HUES48 (cell line): ENCODE measurements around the gene ZNF565.
A peak's percentile ranks its signal among the peaks of the same experiment; 100 is the strongest.
"Not testable (repeated sequence)": the region's sequence is repeated elsewhere in the genome, so short reads cannot be mapped to it uniquely, and the experiment has no call there.

Experiments used
- H3K27ac ChIP-seq: one replicate; pipeline ENCODE4 v1.7.0; 2013; ENCODE audit warnings: low read depth, low read length, inconsistent platforms
- H3K27me3 ChIP-seq: 2 replicates; pipeline ENCODE4 v1.6.1; 2013; ENCODE audit warnings: mild to moderate bottlenecking, low read length; ENCODE audit not compliant: control insufficient read depth, insufficient read depth
- H3K36me3 ChIP-seq: 2 replicates; pipeline ENCODE4 v1.6.1; 2013; ENCODE audit warnings: low read length; ENCODE audit not compliant: control insufficient read depth, insufficient read depth
- H3K4me1 ChIP-seq: 2 replicates; pipeline ENCODE4 v1.6.1; 2013; ENCODE audit warnings: mild to moderate bottlenecking, low read length; ENCODE audit not compliant: control insufficient read depth, insufficient read depth
- H3K4me3 ChIP-seq: 2 replicates; pipeline ENCODE4 v1.5.1; 2013; ENCODE audit warnings: mild to moderate bottlenecking, low read depth, low read length
- H3K9ac ChIP-seq: 2 replicates; pipeline ENCODE4 v1.6.1; 2013; ENCODE audit warnings: mild to moderate bottlenecking, low read depth, low read length, moderate library complexity
- H3K9me3 ChIP-seq: 2 replicates; pipeline ENCODE4 v1.6.1; 2013; ENCODE audit warnings: low read length; ENCODE audit not compliant: control insufficient read depth, insufficient read depth

Gene ZNF565

DNA sequence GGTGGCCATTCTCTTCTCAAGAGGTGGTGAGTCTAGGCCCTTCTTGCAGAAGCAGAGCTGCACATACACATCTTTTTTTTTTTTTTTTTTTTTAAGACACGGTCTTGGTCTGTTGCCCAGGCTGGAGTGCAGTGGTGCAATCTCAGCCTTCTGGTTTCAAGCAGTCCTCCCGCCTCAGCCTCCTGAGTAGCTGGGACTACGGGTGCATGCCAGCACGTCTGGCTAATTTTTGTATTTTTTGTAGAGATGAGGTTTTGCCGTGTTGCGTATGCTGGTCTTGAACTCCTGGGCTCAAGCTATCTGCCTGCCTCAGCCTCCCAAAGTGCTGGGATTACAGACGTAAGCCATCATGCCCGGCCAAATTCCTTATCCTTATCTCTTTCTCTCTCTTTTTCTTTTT, 40.6 kb downstream of the ZNF565 start:
- not testable (repeated sequence) for H3K9ac ChIP-seq, H3K27me3 ChIP-seq, H3K4me3 ChIP-seq, H3K36me3 ChIP-seq, H3K27ac ChIP-seq, H3K4me1 ChIP-seq, H3K9me3 ChIP-seq

DNA sequence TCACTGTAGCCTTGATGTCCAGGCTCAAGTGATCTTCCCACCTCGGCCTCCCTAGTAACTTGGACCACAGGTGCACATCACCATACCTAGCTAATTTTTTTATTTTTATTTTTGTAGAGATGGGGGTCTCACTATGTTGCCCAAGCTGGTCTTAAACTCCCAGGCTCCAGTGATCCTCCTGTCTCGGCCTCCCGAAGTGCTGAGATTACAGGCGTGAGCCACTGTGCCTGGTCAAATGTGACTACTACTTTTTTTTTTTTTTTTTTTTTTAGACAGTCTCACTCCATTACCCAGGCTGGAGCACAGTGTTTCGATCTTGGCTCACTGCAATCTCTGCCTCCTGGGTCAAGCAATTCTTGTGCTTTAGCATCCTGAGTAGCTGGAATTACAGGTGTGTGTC, 41.6 kb downstream of the ZNF565 start:
- no peak overlapping the region for H3K9ac ChIP-seq
- no peaks in the 10 kb centered on the region for H3K4me1 ChIP-seq
- H3K4me3 ChIP-seq, result no peak overlapping the region
- no peaks in the 10 kb centered on the region for H3K27me3 ChIP-seq
- no peak overlapping the region for H3K27ac ChIP-seq
- H3K36me3 ChIP-seq, result no peaks in the 10 kb centered on the region
- no peaks in the 10 kb centered on the region for H3K9me3 ChIP-seq

DNA sequence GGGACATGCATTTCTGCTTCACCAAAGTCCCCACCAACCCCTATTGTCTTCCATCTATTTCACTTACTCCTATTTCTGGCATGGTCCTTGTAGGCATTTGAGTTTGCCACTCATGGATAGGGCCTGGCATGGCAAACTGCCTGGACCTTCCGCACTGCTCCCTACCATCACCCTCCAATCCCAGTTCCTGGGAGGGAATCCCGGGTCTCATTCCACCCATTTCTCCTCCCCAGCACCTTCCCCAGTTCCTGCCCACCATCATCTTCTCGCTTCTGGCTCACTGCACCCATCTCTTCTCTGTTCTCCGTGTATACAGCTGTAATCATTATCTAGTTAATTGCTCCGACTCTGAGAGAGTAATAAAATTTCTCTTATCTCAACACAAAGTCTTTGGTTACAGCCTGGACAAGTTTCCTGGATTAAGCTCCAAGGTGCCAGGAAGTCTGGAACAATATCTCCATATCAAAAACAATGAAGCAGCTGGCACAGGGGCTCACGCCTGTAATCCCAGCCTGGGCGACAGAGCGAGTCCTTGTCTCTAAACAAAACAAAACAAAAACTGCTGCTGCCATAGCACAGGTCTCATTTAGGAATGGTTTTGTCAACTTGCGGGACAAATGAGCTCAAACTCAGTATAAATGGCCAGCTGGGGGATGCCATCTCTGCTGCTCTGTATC, 45.2 kb downstream of the ZNF565 start:
- Histone ChIP-seq H3K9ac (no peak overlapping the region), H3K27ac (peak overlapping the region; percentile 20), H3K36me3 (no peaks in the 10 kb centered on the region)

DNA sequence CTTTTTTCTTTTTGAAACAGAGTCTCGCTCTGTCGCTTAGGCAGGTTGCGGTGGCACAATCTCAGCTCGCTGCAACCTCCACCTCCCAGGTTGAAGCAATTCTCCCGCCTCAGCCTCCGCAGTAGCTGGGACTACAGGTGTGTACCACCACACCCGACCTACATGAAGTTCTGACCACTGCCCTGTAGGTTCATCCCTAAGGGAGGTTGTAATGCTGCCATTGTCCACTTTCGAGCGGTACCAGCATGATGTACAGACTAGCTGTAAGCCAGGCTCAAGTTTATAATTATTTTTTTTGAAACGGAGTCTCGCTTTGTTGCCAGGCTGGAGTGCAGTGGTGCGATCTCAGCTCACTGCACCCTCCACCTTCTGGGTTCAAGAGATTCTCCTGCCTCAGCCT, 50.7 kb downstream of the ZNF565 start:
- H3K36me3 ChIP-seq, result peaks cover 9% of the 10 kb centered on the region; the same call in 1 of the 2 replicates
- H3K9ac ChIP-seq, result no peak overlapping the region
- H3K4me1 ChIP-seq, result peaks cover 7% of the 10 kb centered on the region
- no peaks in the 10 kb centered on the region for H3K27me3 ChIP-seq
- no peaks in the 10 kb centered on the region for H3K9me3 ChIP-seq
- no peak overlapping the region for H3K4me3 ChIP-seq
- H3K27ac ChIP-seq, result no peak overlapping the region

More for the DNA sequence above, 45.2 kb downstream of the ZNF565 start:
- no peak overlapping the region for H3K4me3 ChIP-seq
- H3K4me1 ChIP-seq, result no peaks in the 10 kb centered on the region
- H3K27me3 ChIP-seq, result no peaks in the 10 kb centered on the region
- no peaks in the 10 kb centered on the region for H3K9me3 ChIP-seq

DNA sequence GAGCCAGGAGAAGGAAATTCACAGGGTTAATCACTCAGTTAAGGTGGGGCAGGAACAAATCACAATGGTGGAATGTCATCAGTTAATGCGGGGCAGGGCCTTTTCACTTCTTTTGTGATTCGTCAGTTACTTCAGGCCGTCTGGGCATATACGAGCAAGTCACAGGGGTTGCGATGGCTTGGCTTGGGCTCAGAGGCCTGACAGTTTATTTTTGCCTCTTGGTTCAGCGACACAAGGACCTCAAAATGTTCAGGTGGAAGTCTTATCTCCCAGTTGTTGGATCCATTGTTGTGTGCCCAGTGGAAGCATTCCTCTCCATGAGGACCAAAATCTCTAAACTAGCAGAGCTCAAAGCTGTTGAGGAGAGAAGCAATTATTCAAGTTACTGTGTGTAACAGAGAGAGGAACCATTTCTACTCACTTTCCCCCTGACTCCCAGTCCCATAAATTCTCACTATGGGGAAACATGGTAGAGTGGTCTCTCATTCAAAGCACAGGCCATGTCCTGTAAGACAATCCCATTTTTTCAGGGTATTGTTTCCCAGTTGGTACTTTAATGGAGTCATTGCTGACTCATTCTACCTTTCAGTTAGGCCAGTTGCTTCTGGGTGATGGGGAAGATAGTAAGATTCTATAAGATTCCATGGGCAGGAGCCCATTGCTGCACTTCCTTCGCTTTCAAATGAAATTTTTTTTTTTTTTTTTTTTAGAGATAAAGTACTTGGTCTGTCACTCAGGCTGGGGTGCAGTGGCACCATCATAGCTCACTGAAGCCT, 53.5 kb downstream of the ZNF565 start:
- Histone ChIP-seq H3K9ac (0 out of 2 replicates have a peak overlapping the region, but pooled peaks have one; percentile 5), H3K27me3 (no peaks in the 10 kb centered on the region), H3K27ac (peak overlapping the region; percentile 79), H3K4me3 (no peak overlapping the region), H3K36me3 (peaks cover 9% of the 10 kb centered on the region; the same call in 1 of the 2 replicates), H3K4me1 (peaks cover 7% of the 10 kb centered on the region), H3K9me3 (no peaks in the 10 kb centered on the region)

DNA sequence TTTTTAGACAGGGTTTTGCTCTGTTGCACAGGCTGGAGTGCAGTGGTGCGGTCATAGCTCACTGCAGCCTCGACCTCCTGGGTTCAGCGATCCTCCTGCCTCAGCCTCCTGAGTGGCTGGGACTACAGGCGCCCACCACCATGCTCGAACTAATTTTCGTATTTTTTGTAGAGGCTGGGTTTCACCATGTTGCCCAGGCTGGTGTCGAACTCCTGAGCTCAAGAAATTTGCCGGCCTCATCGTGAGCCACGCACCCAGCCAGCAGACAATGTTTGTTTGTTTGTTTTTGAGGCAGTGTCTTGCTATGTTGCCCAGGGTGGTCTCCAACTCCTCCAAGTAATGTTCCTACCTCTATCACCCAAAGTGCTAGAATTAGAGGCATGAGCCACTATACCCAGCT, 61.3 kb downstream of the ZNF565 start:
- H3K27ac ChIP-seq, result no peak overlapping the region

DNA sequence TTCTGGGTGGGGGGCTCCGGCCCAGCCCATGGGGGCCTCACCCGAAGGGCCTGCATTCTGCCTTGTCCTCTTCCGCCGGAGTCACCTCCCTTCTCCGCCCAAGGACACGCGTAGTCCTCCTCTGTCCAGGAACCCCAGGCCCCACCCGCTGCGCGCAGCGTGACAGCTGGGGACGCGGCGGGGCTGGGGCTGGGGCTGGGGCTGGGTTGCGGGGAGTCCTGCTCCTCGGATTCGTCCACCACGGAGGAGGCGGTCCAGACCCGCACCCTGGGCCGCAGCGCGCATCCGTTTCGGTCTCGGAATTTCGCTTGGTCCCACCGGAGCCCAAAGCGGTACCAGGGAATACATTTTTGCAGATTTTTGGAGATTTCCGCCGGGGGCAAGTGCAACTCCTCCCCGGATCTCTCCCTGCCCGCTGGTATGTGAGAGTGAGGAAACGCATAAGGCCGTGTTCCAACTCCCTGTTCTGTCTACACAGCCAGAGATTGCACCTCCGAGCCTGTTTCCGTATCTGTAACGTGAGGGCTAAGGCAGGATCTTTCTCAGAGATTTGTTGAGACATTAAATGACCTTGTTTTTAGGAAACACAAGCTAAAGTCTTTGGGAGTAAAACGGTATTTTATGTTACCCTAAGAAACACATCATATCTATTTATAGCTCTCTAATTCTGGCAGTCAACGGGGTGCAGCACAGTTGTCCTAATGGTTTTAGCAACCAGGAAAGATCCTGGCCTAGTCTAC, 61.9 kb downstream of the ZNF565 start, which contains the start of gene COX7A1:
TSS of gene COX7A1 (minus strand) at position 96 of the 740 bp plus-strand sequence. CDS start at position 56, 40 bp downstream.
- no peaks in the 10 kb centered on the region for H3K9me3 ChIP-seq
- no peaks in the 10 kb centered on the region for H3K4me1 ChIP-seq
- no peak within 1 kb of the TSS for H3K4me3 ChIP-seq
- peaks cover 45% of the 10 kb centered on the region for H3K36me3 ChIP-seq
- H3K27me3 ChIP-seq, result no peaks in the 10 kb centered on the region
- H3K27ac ChIP-seq, result no peak within 1 kb of the TSS
- H3K9ac ChIP-seq, result no peak within 1 kb of the TSS

More for the DNA sequence above, 61.3 kb downstream of the ZNF565 start:
- H3K4me3 ChIP-seq, result no peak overlapping the region
- H3K4me1 ChIP-seq, result no peaks in the 10 kb centered on the region
- H3K36me3 ChIP-seq, result peaks cover 39% of the 10 kb centered on the region
- no peak overlapping the region for H3K9ac ChIP-seq
- H3K27me3 ChIP-seq, result no peaks in the 10 kb centered on the region
- H3K9me3 ChIP-seq, result no peaks in the 10 kb centered on the region

DNA sequence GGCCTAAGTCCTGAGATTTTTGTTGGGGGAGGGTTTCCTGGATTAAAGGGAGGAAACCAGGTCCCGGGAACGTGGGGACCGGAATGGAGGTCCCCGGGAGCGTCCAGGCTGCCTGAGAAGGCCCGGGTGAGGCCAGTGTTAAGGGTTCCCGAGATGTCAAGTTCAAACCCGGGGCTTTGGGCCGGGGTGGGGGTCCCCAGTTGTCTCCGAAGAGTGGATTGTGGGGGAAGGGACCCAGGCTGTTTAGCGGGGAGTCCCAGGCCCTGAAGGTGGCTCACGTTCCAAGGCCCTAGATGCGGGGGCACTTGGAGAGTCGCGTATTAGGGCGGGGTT, 62.5 kb downstream of the ZNF565 start:
- H3K9ac ChIP-seq, result no peak overlapping the region
- H3K9me3 ChIP-seq, result no peaks in the 10 kb centered on the region
- no peaks in the 10 kb centered on the region for H3K27me3 ChIP-seq
- no peak overlapping the region for H3K4me3 ChIP-seq
- no peak overlapping the region for H3K27ac ChIP-seq
- H3K4me1 ChIP-seq, result no peaks in the 10 kb centered on the region
- H3K36me3 ChIP-seq, result peaks cover 48% of the 10 kb centered on the region

DNA sequence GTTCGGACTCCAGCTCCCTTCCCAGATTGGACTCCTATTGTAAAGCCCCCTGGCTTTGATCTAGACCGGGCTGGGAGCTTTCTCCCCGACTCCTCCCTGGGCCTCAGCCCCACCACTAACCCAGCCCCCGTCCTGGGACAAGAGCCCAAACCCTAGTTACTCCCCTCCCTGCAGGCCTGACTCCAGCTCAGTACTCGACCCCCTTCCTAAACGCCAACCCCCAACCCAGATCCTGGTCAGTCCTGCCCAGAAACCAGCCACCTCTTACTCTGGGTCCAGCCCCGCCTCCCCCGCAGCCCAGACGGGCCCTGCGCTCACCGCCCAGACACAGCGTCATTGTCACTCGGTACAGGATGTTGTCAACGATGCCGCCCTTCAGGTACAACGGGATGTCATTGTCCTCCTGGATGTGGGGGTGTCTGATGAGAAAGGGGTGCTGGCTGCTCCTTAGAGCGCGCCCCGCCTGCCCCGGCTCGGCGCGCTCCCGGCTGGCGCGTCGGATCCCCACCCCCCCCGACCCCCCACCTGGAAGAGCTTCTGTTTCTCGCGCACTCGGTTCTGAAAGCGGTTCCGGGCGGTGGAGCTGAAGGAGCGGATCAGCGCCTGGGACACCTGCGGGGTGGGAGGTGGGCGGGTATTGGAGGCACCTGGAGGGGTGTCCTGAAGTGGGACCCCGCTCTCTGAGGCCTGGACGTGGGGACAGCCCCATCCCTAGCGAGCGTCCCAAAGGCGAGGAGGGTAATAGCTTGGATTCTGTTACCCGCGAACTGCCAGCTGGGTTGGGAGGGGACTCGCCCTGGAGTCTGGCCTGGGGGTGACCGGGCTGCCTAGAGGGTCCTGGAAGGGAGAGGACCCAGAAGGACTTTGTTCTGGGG, 63.1 kb downstream of the ZNF565 start:
- H3K9ac ChIP-seq, result no peak overlapping the region
- H3K27ac ChIP-seq, result no peak overlapping the region
- peaks cover 54% of the 10 kb centered on the region for H3K36me3 ChIP-seq
- no peak overlapping the region for H3K4me3 ChIP-seq
- H3K27me3 ChIP-seq, result no peaks in the 10 kb centered on the region
- no peaks in the 10 kb centered on the region for H3K9me3 ChIP-seq
- no peaks in the 10 kb centered on the region for H3K4me1 ChIP-seq

DNA sequence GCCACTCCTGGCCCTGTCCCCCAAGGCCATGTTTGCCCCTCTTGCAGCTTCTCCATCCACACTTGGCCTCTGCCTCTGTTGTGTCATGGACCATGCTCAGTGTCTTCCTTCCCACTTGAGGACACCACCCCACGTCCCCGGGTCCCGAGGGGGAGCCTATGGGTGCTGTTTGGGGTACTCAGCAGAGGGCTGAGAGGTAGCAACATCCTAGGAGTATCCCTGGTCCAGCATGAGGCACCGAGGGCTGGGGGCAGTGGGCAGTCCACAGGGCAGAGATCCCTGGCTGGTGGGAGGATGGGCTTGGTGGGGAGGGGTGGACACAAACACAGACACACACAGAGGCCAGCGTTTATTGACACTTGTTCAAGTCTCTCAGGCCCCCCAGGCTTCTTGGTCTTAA, 63.9 kb downstream of the ZNF565 start:
- H3K4me3 ChIP-seq, result no peak overlapping the region
- H3K9me3 ChIP-seq, result no peaks in the 10 kb centered on the region
- H3K4me1 ChIP-seq, result no peaks in the 10 kb centered on the region
- no peaks in the 10 kb centered on the region for H3K27me3 ChIP-seq
- no peak overlapping the region for H3K27ac ChIP-seq
- H3K9ac ChIP-seq, result no peak overlapping the region
- H3K36me3 ChIP-seq, result peaks cover 62% of the 10 kb centered on the region
